BE2C (cell line): Measurements from ENCODE around the gene SMOC1.

Experiments
- DNase-seq: peaks from one replicate; pipeline ENCODE4 v3.0.0-alpha.2; 2020
- H3K27me3 ChIP-seq: fragments of 250-450 bp; sonication (Bioruptor Pico); 2 replicates; pipeline ENCODE4 v1.5.1; 2020; ENCODE audit warnings: mild to moderate bottlenecking
- H3K36me3 ChIP-seq: fragments of 250-450 bp; sonication (Bioruptor Pico); 2 replicates; pipeline ENCODE4 v1.5.1; 2020; ENCODE audit warnings: mild to moderate bottlenecking
- H3K4me1 ChIP-seq: fragments of 250-450 bp; sonication (Bioruptor Pico); 2 replicates; pipeline ENCODE4 v1.5.1; 2020
- H3K4me3 ChIP-seq: 2 replicates; pipeline ENCODE4 v1.5.1; 2011; ENCODE audit warnings: low read depth, low read length
- H3K9me3 ChIP-seq: fragments of 250-450 bp; sonication (Bioruptor Pico); 2 replicates; pipeline ENCODE4 v1.5.1; 2020
- CTCF ChIP-seq: IDR thresholded peaks from 2 replicates; pipeline ENCODE4 v1.5.1; 2012; ENCODE audit warnings: mild to moderate bottlenecking, low read depth, low read length

The SMOC1 gene

GRCh38 chr14:69859591-69859990, 19.6 kb upstream of the SMOC1 start:
- Histone ChIP-seq H3K36me3 (no peaks in the 10 kb centered on the region), H3K4me3 (no peak overlapping the region), H3K27me3 (peaks cover 37% of the 10 kb centered on the region), H3K9me3 (no peaks in the 10 kb centered on the region), H3K4me1 (no peaks in the 10 kb centered on the region)
- DNase-seq = no peak
- no peak for TF ChIP-seq CTCF

GRCh38 chr14:69860221-69860620, 19.0 kb upstream of the SMOC1 start:
- no peak for TF ChIP-seq CTCF
- H3K9me3 ChIP-seq = no peaks in the 10 kb centered on the region
- DNase-seq = no peak
- H3K4me3 ChIP-seq = no peak overlapping the region
- no peaks in the 10 kb centered on the region for H3K36me3 ChIP-seq
- peaks cover 37% of the 10 kb centered on the region for H3K27me3 ChIP-seq
- H3K4me1 ChIP-seq = no peaks in the 10 kb centered on the region

GRCh38 chr14:69861025-69861569, 18.1 kb upstream of the SMOC1 start:
- peaks cover 35% of the 10 kb centered on the region for H3K27me3 ChIP-seq
- no peak for DNase-seq
- no peaks in the 10 kb centered on the region for H3K9me3 ChIP-seq
- H3K4me3 ChIP-seq = no peak overlapping the region
- TF ChIP-seq CTCF = no peak
- H3K4me1 ChIP-seq = no peaks in the 10 kb centered on the region
- H3K36me3 ChIP-seq = no peaks in the 10 kb centered on the region

DNA sequence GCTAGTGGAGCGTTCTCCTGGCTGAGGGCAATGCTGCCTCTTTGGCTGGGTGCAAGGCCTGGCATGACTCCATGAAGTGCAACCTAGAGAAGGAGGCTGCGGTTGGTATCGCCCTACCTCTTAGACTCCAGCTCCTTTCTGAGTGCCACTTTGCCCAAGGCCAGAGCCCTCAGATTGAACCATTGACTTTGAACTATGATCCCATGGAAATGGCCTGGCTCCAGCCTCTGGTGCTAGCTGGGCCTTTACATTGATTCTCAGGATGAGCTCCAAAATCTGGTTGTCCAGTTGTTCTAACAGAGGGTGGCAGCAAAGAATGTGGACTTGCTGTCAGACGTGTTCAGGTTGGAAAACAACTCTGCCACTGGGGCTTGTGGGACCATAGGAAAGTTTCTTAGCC, 16.1 kb upstream of the SMOC1 start:
- H3K9me3 ChIP-seq = no peaks in the 10 kb centered on the region
- no peaks in the 10 kb centered on the region for H3K4me1 ChIP-seq
- DNase-seq = no peak
- H3K36me3 ChIP-seq = no peaks in the 10 kb centered on the region
- H3K27me3 ChIP-seq = peaks cover 19% of the 10 kb centered on the region
- TF ChIP-seq CTCF = no peak
- no peak overlapping the region for H3K4me3 ChIP-seq

GRCh38 chr14:69865701-69866365, 13.4 kb upstream of the SMOC1 start:
- DNase-seq = no peak
- TF ChIP-seq CTCF = no peak
- Histone ChIP-seq H3K4me3 (no peak overlapping the region), H3K36me3 (no peaks in the 10 kb centered on the region), H3K4me1 (no peaks in the 10 kb centered on the region), H3K27me3 (peaks cover 2% of the 10 kb centered on the region), H3K9me3 (no peaks in the 10 kb centered on the region)

GRCh38 chr14:69868363-69868963, 10.8 kb upstream of the SMOC1 start:
- no peak for TF ChIP-seq CTCF
- no peaks in the 10 kb centered on the region for H3K4me1 ChIP-seq
- no peaks in the 10 kb centered on the region for H3K27me3 ChIP-seq
- no peaks in the 10 kb centered on the region for H3K9me3 ChIP-seq
- H3K36me3 ChIP-seq = no peaks in the 10 kb centered on the region
- H3K4me3 ChIP-seq = no peak overlapping the region
- DNase-seq = no peak
